Measurements from ENCODE around the gene HK2. TPM values are rescaled to one million over a fixed set of nuclear protein-coding genes. Genes with fewer than 3 reads are reported as not detected.

The HK2 gene
- polyA plus RNA-seq, 2 of the 4 experiments (the other 2 are of a cell fraction), result 0.37 to 1.2 TPM

DNA sequence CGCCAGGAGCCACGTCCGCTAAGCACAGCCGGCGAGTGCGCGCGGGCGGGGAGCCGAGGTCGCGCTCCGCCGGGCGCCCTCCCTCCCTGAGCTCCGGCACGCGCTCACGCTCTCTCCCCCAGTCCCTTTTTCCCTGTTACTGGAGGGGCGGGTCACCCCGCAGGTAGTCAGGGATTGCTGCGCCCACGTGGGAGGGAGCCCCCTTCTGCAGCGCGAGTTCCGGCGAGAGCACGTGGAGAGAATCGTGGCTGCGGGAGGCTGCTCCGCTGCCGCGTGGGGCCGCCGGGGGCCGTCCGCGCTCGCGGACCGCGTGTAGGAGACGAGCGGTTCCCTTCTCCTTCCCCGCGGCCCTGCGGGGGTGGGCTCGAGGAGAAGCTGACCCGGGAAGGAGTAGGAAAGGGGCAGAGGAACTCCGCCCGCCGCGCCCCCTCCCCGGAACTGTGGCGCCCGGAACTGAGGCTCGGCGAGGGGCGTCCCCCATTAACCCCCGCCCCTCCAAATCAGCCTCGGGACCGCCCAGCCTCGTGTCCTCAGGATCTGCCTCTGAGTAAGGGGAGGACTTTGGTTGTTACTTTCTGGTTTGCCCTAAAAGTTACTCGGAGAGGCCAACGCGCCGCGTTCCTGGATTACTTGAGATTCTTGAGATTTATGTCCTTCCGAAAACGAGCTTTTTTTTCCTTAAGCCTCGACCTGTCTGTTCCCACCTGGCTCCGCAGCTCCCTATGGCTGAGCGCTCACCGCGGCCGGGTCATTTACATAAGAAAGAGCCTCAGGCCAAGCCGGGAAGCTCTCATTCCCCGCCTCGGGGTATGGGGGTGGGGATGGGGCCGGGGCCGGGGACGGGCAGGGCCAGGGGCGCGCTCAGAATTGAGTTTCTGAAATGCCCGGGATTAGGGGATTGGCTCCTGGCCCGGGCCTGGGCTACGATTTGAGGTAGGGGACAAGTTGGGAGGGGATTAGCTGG lies 1.1 kb downstream of the HK2 start:
- ATAC-seq, result peak; percentile 37 to 66
- FAIRE-seq, result no peak

GRCh38 chr2:74835831-74836674 lies 2.1 kb downstream of the HK2 start:
- CTCF ChIA-PET, result interaction anchor here (0.5 to 5.1 kb wide), 36 partner anchors 8 to 350 kb away, joined by 3 to 69 read pairs (median 6); no protein-coding TSS in a partner anchor
- TF ChIP-seq, protein P1, sequence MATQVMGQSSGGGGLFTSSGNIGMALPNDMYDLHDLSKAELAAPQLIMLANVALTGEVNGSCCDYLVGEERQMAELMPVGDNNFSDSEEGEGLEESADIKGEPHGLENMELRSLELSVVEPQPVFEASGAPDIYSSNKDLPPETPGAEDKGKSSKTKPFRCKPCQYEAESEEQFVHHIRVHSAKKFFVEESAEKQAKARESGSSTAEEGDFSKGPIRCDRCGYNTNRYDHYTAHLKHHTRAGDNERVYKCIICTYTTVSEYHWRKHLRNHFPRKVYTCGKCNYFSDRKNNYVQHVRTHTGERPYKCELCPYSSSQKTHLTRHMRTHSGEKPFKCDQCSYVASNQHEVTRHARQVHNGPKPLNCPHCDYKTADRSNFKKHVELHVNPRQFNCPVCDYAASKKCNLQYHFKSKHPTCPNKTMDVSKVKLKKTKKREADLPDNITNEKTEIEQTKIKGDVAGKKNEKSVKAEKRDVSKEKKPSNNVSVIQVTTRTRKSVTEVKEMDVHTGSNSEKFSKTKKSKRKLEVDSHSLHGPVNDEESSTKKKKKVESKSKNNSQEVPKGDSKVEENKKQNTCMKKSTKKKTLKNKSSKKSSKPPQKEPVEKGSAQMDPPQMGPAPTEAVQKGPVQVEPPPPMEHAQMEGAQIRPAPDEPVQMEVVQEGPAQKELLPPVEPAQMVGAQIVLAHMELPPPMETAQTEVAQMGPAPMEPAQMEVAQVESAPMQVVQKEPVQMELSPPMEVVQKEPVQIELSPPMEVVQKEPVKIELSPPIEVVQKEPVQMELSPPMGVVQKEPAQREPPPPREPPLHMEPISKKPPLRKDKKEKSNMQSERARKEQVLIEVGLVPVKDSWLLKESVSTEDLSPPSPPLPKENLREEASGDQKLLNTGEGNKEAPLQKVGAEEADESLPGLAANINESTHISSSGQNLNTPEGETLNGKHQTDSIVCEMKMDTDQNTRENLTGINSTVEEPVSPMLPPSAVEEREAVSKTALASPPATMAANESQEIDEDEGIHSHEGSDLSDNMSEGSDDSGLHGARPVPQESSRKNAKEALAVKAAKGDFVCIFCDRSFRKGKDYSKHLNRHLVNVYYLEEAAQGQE (IDR thresholded peaks at IDR 0.05), result no peak
- TF ChIP-seq KDM1A (IDR thresholded peaks at IDR 0.05; ENCODE audit: low read depth) (no peak), TFCP2L1 (CRISPR knock-in tag; IDR thresholded peaks at IDR 0.05) (no peak), KDM5A (IDR thresholded peaks at IDR 0.05) (no peak), CBX2 (IDR thresholded peaks at IDR 0.05; ENCODE audit: borderline replicate concordance, low read depth) (no peak), SMC3 (IDR thresholded peaks at IDR 0.05) (peak; percentile 36), GATA3 (IDR thresholded peaks at IDR 0.05; ENCODE audit: borderline replicate concordance) (no peak), HOXA7 (CRISPR knock-in tag; IDR thresholded peaks at IDR 0.05) (no peak), ZSCAN20 (CRISPR knock-in tag; IDR thresholded peaks at IDR 0.05) (no peak), CBX8 (IDR thresholded peaks at IDR 0.05) (no peak), TP53 (CRISPR knock-in tag; IDR thresholded peaks at IDR 0.05) (no peak), MAFK (IDR thresholded peaks at IDR 0.05; ENCODE audit: partially characterized antibody) (no peak), FOSB (CRISPR knock-in tag; IDR thresholded peaks at IDR 0.05) (no peak), POLR2AphosphoS2 (conservative IDR thresholded peaks at IDR 0.05; ENCODE audit: low read length) (no peak), RAD21 (conservative IDR thresholded peaks at IDR 0.05 in 1 of 2, IDR thresholded peaks at IDR 0.05 in 1 of 2) (peak in 1 of 2 experiments; percentile 45; a peak in 3 of 5 replicates), ZNF302 (CRISPR knock-in tag; IDR thresholded peaks at IDR 0.05) (no peak), ATOH8 (CRISPR knock-in tag; IDR thresholded peaks at IDR 0.05; ENCODE audit: low read depth) (no peak), HEYL (CRISPR knock-in tag; IDR thresholded peaks at IDR 0.05) (no peak)
- TF ChIP-seq, protein P2, sequence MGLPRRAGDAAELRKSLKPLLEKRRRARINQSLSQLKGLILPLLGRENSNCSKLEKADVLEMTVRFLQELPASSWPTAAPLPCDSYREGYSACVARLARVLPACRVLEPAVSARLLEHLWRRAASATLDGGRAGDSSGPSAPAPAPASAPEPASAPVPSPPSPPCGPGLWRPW (IDR thresholded peaks at IDR 0.05), result no peak

More for the DNA sequence above, 1.1 kb downstream of the HK2 start:
- Histone ChIP-seq H3K27ac (peak overlapping the region; percentile 15 to 79; a peak in 5 of 6 replicates), H3K9me3 (no peaks in the 10 kb centered on the region), H3K4me2 (peak overlapping the region; percentile 88), H3K4me1 (peaks cover 7% of the 10 kb centered on the region; the same call in 1 of the 3 replicates), H3K4me3 (peak overlapping the region; percentile 47)
- TF ChIP-seq KDM5A (IDR thresholded peaks at IDR 0.05) (no peak), MYC (IDR thresholded peaks at IDR 0.05; ENCODE audit: borderline replicate concordance, low read length) (peak; percentile 67; the same call in 1 of the 2 replicates), E2F6 (IDR thresholded peaks at IDR 0.05; ENCODE audit: borderline replicate concordance, low read depth) (peak; percentile 65; the same call in 1 of the 2 replicates), ZNF302 (CRISPR knock-in tag; IDR thresholded peaks at IDR 0.05) (no peak), RNF2 (IDR thresholded peaks at IDR 0.05; ENCODE audit: borderline replicate concordance, low read depth) (peak; percentile 47; the same call in 1 of the 2 replicates), MAX (IDR thresholded peaks at IDR 0.05) (peak; percentile 92), FOXS1 (CRISPR knock-in tag; IDR thresholded peaks at IDR 0.05) (no peak)
- TF ChIP-seq, protein P3, sequence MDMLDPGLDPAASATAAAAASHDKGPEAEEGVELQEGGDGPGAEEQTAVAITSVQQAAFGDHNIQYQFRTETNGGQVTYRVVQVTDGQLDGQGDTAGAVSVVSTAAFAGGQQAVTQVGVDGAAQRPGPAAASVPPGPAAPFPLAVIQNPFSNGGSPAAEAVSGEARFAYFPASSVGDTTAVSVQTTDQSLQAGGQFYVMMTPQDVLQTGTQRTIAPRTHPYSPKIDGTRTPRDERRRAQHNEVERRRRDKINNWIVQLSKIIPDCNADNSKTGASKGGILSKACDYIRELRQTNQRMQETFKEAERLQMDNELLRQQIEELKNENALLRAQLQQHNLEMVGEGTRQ (IDR thresholded peaks at IDR 0.05), result 0 out of 2 replicates have a peak, but pooled peaks have one; percentile 16
- peak in 1 of 2 experiments; percentile 31 for DNase-seq (ENCODE audit: low read depth in 1 of 2, low spot score in 1 of 2)
- WGBS (ENCODE audit: missing lambda C conversion rate), result 10% methylated on average over 42 of the region's 87 CpGs
- POLR2A ChIA-PET, result no interaction called here
- CTCF ChIA-PET, result interaction anchor here (0.5 to 5.1 kb wide), 11 partner anchors 7 to 157 kb away, joined by 3 to 69 read pairs (median 4); no protein-coding TSS in a partner anchor

More at GRCh38 chr2:74835831-74836674, 2.1 kb downstream of the HK2 start:
- H3K4me1 ChIP-seq, result peaks cover 7% of the 10 kb centered on the region; the same call in 1 of the 3 replicates
- peak; percentile 72 to 84 for DNase-seq (ENCODE audit: low read depth in 1 of 2, low spot score in 1 of 2)
- POLR2A ChIA-PET, result no interaction called here
- no peaks in the 10 kb centered on the region for H3K9me3 ChIP-seq
- WGBS (ENCODE audit: missing lambda C conversion rate), result 61% methylated on average over 15 of the region's 15 CpGs
- ATAC-seq, result peak; percentile 48 to 68; a peak in 5 of 6 replicates
- FAIRE-seq, result no peak
- peak overlapping the region; percentile 88; the same call in 2 of the 3 replicates for H3K4me2 ChIP-seq
- H3K27ac ChIP-seq, result no peak overlapping the region
- no peak overlapping the region; the same call in 2 of the 3 replicates for H3K4me3 ChIP-seq

Measured in A549 (cell line).